Fibroblast of pulmonary artery (primary cell): ENCODE measurements around the gene HPCAL1.

Experiments
- DNase-seq: peaks from one replicate; pipeline ENCODE4 v3.0.0-alpha.2; 2010; ENCODE audit warnings: low read depth
- H3K4me3 ChIP-seq: replicated peaks from 2 replicates; pipeline ENCODE4 v1.5.1; 2011; ENCODE audit warnings: low read depth, mild to moderate bottlenecking, control low read depth, low read length, moderate library complexity
- TF ChIP-seq, protein P1 (sequence below): IDR thresholded peaks from 2 replicates; pipeline ENCODE4 v1.5.1; 2011; ENCODE audit warnings: mild to moderate bottlenecking, control low read depth, low read length, inconsistent platforms; ENCODE audit errors: missing control alignments

HPCAL1 gene

DNA sequence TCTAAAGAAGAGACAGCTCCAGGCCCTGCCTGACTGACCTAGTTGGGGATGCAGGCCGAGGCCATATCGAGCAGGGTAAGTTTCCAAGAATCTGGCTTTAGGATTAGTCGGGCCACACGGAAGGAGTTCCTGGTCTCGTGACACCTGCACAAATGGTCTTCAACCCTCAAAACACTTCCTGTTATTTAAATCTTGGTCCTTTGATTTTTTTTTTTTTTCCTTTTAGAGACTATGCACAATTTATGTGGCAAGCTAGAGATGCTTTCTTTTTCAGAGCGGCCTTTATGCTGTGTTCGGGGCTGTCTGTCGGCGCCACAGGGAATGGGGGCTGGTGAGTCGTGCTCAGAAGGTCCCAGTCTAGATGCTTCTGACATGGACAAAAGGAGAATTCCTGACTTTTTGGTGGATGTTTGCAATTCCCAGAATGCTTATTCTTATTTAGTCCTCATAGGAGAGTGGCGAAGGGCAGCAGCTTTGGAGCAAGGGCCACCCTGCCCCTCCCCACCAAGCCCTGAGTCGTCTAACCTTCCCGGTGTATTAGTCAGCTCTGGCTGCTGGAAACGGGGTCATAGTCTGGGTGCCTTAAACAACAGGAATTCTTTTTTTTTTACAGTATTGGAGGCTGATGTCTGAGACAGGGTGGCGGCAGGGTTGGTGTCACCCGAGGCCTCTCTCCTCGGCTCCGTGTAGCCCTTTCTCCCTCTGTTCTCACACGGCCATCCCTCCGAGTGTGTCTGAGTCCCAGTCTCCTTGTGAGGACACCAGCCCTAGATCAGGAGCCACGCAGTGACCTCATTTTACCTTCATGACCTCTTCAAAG is 27.4 kb downstream of the HPCAL1 start:
- peak; percentile 28 for DNase-seq
- H3K4me3 ChIP-seq, result no peak overlapping the region
- TF ChIP-seq, protein P1, sequence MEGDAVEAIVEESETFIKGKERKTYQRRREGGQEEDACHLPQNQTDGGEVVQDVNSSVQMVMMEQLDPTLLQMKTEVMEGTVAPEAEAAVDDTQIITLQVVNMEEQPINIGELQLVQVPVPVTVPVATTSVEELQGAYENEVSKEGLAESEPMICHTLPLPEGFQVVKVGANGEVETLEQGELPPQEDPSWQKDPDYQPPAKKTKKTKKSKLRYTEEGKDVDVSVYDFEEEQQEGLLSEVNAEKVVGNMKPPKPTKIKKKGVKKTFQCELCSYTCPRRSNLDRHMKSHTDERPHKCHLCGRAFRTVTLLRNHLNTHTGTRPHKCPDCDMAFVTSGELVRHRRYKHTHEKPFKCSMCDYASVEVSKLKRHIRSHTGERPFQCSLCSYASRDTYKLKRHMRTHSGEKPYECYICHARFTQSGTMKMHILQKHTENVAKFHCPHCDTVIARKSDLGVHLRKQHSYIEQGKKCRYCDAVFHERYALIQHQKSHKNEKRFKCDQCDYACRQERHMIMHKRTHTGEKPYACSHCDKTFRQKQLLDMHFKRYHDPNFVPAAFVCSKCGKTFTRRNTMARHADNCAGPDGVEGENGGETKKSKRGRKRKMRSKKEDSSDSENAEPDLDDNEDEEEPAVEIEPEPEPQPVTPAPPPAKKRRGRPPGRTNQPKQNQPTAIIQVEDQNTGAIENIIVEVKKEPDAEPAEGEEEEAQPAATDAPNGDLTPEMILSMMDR, result no peak

DNA sequence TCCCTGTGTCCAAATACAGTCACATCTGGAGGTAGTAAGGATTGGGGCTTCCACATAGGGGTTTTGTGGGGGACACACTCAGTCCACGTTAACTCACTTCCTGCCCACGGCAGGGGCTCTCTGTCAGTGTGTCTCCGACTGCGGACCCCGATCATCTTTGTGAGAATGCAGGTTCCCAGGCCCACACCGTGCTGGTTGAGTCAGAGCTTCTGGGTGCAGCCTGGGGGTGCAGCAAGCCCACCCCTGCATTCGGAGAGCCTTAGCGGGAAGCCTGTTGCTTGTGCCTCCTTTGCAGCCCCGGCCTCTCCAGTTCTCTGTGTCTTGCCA is 28.0 kb downstream of the HPCAL1 start:
- DNase-seq, result no peak
- no peak overlapping the region for H3K4me3 ChIP-seq
- TF ChIP-seq, protein P1, result no peak

DNA sequence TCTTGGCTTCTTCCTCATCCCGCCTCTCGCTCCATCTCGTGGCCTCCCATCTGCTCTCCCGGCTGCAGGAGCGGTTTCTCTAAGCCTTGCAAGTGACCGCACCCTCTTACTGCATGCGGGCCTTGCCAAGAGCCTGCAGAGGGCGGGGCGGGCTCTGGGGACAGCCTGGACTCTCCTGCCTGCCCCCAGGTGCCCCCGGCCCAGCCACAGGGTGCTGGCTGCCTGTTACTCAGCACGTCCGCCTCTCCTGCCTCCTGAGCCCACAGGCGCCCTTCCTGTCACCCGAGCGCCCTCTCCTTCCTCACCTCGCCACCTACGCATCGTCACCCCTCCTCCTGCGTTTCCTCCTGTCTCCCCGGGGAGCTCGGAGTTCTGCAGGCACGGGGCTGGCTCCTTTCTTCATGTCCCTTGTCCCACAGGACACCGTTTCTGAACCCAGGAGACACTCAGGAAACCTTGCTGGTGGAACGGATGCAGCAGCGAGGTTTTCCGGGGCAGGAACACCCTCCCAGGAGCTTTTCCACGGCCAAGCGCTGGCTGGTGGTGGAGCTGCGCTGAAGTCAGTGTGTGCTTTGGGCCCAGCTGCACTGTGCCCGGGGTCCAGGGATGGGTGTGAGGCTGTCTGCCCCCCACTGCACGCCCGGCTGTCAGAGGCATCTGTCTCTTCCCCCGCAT is 28.5 kb downstream of the HPCAL1 start:
- peak; percentile 44 for DNase-seq
- no peak overlapping the region for H3K4me3 ChIP-seq
- TF ChIP-seq, protein P1, result no peak

DNA sequence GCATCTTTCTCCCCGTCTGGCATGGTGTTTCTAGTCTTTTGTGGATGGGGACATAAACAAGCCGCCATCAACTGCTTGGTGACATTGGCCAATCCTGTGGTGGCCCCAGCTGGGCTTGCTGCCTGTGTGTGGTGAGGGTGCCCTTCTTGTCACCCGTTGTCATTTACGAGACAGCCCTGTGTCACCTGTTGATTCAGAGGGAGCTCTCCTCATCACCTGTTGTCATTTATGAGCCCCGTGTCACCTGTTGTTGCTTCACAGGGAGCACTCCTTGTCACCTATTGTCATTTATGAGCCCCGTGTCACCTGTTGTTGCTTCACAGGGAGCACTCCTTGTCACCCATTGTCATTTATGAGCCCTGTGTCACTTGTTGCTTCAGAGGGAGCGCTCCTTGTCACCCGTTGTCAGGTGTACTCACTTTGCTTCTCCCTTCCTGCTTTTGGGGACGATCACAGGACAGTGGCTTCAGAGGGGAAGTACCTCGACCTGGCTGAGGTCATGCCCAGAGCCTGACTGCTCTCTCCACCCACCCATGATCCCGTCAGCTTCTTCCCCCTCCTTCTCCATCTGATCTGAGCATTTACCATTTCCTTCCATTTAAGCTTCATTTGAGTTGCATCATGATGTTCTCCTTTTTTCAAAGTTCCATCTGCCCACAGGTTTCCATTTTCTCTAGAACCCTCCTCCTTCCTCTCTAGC is 29.1 kb downstream of the HPCAL1 start:
- no peak for DNase-seq
- TF ChIP-seq, protein P1, result no peak
- H3K4me3 ChIP-seq, result no peak overlapping the region

DNA sequence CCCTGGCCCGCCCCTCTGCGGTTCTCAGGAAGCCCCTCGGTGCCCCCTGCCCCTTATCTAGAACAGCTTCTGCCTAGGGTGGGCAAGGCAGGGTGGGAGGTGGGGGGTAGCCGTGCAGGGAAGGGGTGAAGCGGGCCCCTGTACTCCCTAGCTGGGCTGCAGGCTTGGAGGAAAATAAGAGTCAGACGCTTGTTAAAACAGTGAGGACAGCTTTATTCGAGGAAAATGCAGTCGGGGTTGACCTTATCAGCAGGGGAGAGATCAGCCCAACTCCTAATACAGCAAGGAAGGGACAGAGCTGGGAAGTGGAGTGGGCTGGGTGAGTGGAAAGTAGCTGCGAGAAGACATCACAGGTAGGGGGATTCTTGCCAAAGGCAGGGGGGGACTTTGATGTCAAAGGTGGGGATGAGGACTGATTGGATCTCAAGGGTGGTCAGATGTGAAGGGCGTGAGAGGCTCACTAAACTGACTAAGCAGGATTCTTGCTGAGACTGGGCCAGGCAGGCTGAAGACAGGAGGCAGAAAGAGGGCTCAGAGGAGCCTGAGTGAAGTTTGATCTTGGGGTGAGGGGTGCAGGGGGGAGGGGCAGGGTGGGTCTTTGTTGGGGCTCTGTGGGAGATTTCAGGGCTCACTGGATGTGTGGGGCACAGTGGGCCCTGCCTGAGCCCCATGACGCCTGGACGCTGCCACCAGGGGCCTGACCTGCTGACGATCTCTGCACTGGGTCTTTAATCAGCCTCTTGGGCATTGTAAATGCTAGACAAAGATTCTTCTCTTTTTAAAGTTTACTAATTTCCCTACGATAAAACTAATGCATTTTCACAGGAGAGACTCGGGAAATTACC is 29.9 kb downstream of the HPCAL1 start:
- DNase-seq, result no peak
- TF ChIP-seq, protein P1, result no peak
- no peak overlapping the region for H3K4me3 ChIP-seq

DNA sequence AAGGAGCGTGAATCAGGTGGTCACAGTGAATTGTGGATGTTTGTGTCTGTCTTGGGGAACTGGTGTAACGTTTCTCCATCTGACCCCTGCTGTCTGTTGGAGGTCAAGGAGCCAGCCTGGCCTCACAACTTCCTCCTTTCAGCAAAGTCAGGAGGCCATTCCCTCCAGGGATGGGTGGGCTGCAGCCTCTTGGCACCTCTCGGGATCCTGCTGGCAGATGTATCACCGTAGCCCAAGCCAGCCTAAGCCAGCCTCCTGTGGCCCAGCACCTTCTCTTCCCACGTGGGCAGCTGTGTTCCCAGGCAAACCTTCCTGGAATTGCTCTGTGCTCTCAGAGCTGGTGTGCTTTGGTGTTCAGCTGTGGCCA is 30.5 kb downstream of the HPCAL1 start:
- TF ChIP-seq, protein P1, result no peak
- no peak for DNase-seq
- no peak overlapping the region for H3K4me3 ChIP-seq
